GF-D8 (cell line): Measurements from ENCODE around the gene THRAP3.

ENCODE experiments used
- DNase-seq: peaks from one replicate; lab custom pipeline; 2025; lab: John Stamatoyannopoulos, UW

THRAP3 gene

DNA sequence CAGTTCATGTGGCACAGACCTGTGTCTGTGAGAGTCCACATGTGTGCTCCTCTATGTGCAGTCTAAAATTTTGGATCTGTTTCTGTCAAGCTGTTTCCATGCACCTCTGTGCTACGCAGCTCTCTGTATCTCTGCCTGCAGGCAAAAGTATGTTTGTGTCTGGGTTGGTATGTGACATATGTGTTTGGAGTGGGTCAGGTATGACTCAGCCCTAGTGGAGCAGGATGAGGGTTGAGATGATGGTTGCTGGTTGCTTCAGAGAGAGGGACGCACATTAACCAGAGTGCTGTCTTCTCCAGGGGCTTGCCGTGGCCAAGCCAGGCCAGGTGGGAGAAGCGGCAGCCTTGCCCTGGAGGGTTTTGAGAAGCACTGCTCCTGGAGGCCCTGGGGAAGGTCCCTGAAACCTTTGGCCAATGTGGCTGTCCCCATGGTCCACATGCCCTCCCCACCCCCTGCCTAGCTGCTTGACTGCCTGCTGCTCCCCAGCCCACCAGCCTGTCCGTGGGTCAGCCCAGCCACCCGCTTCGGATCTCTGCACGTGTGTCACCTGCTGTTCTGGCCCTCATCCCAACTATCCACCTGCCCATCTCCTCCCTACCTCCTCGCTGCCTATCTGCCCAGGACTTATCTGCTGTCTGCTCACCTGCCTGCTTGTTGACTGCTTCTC is 103.3 kb downstream of the THRAP3 start:
- no peak for DNase-seq

DNA sequence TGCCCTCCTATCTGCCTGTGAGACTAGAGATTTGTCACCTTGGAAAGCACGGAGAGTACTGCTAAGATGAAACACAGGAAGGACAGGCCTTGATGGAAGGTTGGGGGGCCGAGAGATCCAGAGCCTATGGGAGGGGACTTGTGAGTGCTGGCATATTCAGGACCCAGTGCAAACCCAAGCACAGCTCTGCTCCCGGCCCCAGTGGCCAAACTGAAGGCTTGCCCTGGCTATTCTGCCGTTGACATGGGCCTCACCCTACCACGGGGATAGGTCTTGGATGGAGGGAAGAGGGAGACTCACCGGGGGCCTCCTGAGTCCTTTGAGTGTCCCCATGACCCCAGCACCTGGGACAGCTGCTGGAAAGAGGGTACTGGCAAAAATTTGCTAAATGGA is 103.8 kb downstream of the THRAP3 start:
- DNase-seq, result no peak

DNA sequence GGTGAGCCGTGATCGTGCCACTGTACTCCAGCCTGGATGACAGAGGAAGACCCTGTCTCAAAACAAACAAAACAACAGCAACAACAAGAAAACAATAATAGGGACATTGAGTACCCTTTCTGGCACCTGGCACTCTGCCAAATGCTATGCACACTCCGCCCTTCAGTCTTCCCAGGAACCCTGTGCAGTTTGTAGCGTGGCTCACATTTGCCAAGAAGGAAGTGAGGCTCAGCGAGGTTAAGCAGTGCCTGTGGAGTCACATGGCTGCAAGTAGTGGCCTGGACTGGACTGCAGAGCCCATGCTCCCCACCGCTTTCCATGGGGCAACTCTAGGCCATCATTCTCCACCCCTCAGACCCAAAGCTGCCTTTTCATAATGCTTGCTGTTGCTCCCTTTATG is 104.5 kb downstream of the THRAP3 start:
- DNase-seq, result no peak

DNA sequence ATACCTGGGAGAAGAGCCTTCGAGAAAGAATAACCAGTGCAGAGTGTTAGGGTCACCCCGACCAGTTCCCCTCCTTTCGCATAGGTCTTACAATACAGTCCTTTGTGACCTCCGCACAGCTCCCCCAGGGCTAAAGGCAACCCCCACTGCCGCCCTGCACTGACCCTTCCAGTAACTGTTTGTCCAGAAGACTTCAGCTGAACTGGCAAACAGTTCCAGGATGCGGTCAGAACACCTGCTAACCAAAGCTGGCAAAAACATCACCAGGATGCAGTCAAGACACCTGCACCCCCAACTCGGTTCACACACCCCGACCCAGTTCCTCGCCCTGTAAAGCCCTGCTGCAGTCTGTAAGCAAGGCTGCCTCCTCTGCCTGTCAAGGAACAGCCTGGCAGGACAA is 105.6 kb downstream of the THRAP3 start:
- DNase-seq, result no peak

DNA sequence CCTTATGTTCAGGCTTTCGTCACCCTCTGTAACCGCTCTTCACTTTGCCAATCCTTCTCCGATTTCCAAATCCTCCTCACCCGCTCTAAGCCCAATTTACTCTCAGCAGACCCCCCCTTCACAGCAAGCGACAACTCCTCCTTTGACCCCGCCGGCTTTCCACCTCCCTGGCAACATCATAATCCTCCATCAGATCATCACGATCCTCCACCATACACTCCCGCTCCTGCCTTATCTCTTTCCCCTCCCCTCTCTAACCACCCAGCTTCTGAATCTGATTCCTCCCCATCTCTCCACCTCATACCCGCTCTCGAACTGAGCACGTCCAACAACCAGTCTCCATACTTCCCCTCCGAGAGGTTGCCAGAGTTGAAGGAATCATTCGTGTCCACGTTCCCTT is 106.7 kb downstream of the THRAP3 start:
- no peak for DNase-seq

DNA sequence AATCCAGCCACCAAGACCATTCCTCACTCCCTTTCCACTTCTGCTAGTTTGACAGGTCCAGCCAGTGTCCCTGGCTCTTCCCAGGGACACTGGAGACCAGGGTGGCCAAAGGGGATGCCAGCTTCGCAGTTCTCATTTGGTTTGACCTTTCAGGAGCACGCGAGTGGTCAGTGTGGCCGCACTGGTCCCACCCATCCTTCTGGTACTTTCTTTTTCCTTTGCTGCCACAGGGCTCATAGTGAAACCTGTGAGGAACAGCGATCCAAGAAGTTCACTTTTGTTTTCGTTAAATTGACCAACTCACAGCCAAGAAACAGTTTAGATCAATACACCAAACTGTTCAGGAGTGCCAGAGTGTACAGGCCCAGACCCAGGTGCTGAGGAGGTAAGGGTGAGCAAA is 113.6 kb downstream of the THRAP3 start:
- DNase-seq, result no peak

DNA sequence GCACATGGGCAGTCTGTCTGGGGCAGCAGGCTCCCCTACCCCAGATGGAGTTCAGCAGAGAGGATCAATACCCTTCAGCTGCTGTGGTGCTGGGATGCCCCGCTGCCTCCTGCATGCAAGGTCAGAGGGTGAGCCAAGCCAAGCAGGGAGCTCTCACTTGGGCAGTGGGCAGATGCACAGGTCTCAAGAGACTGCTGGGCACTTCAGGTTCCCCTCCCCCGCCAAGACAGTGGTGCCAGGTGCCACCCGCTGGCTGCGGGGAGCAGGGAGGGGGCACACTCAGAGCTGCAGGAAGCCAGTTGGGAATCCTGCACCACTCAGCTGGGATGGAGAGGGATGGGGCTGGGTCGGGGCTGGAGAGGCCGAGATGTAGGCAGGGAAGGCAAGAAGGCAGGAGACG is 115.0 kb downstream of the THRAP3 start:
- no peak for DNase-seq

DNA sequence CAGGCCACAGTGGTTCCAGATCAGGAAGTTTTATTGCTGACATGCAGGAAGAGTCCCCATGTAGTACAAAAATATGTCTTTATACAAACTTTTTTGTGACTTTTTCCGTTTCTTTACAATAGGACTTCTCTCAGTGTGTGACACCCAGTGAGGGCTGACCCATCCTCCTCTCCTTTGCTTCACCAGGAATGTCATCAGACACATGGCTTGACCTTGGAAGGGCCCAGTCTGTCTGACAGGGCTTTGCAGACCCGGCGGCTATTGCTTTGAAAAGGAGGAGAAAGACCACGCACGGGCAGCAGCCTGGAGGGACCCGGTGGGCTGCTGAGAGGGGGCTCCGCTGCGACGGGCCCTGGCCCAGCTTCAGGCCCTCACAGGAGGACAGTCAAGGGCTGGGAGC is 115.4 kb downstream of the THRAP3 start:
- no peak for DNase-seq

DNA sequence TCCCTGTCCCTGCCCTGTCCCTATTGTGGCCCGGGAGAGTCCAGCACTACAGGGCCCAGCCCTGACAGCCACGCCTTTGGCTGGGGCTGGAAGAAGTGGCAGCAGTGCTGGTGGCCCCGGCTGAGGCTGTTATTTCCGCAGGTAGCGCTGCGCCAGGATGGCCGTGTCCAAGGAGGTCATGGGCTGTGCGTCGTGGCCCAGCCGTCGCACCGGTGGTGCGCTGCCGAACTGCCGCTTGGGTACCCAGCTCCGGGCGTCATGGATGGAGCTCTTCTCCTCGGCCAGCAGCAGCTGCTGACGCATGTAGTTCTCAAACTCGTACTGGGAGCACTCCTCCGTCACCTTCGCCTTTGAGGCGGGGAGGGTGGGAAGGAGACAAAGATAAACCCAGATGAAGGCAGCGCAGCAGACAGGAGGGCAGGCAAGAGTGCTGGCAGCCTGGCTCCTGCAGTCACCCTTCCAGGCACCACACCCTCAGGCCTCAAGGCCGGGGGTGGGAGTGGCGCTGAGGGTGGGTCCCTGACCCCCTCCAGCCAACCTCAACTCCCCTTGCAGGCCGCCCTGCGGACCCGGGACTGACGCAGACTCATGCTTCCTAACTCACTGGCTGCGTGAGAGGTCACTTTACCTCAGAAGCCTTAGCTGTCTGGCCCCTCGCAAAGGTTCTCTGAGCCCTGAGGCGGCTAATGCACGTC is 117.5 kb downstream of the THRAP3 start:
- DNase-seq, result no peak

DNA sequence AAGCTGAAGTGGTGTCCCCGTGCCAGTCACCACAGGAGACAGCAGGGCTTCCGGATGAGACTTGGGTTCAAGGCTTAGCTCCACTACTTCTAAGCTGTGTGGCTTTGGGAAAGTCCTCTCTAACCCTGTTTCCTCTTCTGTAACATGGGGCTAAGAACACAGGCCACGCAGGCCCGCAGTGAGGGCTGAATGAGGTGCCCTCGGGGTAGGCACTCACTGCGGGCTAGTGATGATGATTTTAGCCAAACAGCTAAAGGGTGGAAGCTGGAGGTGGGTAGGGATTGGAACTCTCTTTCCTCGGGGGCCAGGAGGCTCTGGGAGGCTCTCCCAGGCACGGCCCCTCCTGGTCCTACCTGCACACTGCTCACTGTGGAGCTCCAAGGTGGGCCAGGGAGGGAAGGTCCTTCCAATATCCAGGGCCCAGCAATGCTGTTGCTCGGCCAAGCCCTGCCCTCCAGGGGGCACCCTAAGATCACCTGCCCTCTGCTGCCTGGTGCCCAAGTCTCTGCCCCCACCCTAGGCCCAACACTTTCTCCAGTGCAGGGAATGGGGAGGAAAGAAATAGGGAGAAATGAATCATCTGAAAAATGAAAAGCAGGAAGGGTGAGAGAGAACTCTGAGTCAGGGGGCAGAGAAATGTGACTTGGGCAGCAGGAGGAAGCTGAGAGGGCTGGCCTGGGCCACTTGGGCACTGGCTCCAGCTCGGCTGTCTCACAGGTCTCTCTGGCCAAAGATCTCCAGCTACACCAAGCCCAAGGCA is 118.4 kb downstream of the THRAP3 start:
- no peak for DNase-seq

DNA sequence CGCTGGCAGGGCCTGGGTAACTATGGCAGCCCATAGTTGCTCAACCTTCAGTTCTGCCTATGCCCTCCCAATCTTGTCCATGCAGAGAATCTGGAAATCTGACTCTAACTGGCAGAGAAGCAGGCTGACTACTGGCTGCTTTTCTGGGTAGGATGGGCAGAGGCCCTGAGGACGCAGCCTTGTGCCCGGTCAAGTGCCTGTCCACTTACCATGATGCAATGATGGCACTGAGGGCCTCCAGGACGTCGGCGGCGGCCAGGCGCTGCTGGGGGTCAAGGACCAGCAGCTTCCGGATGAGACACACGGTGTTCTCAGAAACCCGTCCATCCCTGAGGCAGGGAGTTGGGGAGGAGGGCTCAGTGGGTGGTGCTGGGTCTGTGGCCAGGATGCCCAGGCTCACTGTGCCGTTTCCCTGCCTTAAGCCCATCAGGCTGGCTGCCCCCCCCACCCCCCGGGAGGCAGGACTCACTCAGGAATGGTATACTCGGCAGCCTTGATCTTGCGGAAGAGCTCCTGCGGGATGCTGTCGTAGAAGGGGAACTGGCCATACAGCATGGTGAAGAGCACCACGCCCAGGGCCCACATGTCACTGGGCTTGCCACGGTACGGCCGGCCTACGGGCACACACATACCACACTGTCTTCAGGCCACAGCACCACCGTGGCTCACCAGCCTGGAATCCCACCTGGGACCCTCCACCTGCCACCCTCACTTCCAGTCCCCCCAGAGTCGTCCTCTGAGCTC is 119.6 kb downstream of the THRAP3 start:
- no peak for DNase-seq

DNA sequence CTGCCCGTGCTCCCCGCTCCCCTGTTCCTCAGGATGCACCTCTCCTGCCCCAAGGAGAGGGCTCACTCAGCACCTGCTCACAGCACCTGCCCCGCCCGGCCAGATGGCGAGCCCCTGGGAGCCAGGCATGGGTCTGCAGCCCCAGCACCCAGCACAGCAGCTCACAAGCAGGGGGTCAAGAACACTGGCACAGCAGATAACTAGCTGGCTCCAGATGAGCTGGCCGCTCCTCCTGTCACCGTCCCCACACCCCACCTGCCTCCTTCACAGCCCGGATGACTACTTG is 120.1 kb downstream of the THRAP3 start:
- DNase-seq, result no peak

DNA sequence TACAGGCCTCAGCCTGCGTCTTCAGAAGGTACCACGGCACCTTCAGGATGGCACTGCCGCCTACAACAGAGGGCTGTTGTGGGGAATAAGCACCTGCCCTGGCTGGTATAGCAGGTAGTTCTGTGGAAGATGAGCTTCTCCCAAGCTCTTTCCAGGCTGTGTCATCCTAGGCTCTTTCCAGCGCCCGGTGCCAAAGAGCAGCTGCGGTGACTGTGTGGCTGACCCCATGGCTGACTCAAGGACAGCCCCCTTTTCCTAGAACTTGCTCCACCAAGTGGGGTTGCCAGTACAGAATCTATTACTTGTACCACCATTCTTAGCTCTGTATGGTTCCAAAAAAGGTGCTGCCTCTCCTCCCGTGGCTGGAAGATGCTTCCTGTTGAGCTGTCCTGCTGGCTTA is 121.1 kb downstream of the THRAP3 start:
- DNase-seq, result no peak

DNA sequence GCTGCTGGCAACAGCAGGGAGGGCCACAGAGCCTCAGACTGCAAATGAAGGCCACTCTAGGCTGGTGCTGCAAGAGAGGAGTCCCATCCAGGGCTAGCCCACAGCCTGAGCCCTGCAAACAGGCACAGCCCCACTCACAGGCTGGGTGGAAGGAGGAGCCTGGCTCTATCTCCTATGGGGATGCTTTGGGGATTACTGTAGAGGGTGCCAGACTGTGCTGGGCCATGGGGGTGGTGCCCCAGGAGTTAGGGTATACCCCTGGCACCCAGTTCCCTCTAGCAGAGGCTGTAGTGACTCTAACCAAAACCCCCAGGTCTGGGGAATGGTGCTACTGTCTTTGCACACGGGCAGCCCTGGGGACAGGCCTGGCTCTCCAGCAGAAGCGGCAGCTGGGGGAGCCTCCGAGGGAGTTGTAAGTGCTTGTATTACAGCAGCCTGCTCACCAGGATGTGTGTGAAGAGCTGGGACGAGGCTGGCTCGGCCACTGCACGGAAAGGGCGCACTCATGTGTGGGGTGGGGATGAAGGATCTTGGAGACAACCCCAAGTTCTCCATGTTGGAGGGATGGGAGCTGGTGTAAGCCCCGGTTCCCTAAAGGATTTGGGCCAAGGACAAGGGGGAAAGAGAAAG is 122.6 kb downstream of the THRAP3 start:
- no peak for DNase-seq

DNA sequence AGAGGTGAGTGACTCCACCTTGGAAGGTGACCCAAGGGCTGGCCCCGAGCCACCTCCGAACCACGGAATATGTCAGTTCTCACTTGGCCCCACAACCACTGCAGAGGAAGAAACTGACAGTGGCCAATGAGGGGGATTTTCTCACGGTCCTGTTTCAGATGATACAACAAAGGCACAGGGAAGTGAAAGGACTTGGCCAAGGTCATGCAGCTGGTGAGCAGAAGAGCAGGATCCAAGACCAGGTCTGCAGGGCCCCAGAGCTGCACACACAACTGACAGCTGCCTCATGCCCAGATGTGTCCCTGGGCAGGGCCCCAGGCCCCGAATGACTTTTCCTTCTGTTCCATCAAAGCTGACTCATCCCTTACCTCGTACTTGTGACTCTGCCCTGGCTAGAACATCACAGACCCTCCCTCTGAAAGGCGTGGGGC is 125.0 kb downstream of the THRAP3 start:
- DNase-seq, result no peak

DNA sequence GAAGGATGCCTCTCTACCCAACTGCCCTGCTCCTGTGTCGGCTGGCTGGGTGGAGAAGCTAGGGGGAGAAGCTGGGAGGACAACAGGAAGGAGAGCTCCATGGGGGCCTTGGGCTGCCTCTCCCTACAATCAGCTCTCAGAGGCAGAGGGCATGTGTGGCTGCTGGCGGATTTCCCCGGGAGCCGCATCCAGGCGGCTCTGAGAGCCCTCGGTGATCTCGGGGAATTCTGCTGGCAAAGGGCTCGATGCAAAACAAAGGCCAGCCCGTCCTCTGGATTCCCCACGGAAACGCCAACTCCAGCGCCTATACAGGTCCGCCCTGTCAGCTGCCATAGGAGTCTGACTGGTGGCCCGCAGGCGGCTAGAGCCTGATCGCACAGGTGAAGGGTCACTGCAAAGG is 125.6 kb downstream of the THRAP3 start:
- no peak for DNase-seq

DNA sequence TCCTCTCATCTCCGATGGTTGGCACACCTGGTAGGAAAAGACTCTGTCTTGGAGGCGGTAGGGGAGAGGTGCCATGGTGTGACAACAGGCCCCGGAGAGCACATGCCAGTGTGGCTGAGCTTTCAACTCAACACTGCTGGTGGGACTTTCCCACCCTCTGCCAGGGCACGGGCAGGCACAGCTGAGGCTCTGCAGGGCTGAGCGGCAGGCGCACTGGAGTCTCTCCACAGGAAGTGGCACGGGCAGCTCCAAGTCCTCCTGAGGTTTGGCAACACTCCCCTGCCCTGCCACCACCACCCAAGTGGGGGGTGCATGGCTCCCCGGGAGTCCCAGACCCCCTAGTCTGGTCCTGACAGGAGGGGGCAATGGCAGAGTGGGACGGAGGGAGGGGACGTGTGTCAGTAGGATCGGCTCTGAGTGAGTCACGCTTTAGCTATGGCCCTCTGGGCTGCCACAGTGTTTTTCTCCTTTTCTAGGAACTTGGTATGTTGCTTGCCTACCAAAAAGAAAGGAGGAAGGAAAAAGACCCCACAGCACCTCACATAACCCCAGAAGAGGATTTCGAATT is 126.5 kb downstream of the THRAP3 start:
- DNase-seq, result peak; percentile 33

DNA sequence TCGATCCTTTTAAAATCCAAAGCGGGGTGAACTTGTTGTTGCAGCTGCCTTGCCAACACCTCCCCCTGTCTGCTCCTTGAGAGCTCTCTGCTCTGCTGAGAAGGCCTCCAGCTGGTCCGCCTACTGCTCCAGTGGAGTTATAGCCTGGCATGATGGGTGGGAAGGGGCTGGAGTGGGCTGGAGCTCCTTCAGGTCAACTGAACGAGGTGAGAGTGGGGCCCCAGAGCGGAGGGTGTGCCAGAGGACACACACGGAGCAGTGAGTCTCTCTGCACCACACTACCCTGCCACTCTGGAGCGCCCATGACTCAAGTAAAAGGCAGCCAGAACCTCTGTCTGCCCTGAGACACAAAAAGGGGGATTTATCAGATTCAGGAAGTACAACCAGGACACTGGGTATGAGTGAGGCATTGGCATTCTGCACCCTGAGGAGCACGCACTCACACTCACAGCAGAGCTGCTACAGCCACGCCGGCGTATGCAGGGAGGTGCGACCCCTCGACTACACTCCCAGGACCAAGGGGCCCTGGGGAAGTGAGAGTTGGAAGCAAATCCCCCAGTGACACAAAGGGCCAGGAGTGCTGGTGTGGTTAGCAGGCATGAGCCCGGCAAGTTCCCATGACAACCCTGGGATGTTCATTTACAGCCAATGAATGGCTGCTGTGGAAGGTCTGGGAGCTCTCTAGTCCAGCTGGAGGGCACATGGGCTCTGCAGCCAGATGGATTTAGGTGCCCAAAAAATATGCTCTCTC is 127.2 kb downstream of the THRAP3 start:
- no peak for DNase-seq

DNA sequence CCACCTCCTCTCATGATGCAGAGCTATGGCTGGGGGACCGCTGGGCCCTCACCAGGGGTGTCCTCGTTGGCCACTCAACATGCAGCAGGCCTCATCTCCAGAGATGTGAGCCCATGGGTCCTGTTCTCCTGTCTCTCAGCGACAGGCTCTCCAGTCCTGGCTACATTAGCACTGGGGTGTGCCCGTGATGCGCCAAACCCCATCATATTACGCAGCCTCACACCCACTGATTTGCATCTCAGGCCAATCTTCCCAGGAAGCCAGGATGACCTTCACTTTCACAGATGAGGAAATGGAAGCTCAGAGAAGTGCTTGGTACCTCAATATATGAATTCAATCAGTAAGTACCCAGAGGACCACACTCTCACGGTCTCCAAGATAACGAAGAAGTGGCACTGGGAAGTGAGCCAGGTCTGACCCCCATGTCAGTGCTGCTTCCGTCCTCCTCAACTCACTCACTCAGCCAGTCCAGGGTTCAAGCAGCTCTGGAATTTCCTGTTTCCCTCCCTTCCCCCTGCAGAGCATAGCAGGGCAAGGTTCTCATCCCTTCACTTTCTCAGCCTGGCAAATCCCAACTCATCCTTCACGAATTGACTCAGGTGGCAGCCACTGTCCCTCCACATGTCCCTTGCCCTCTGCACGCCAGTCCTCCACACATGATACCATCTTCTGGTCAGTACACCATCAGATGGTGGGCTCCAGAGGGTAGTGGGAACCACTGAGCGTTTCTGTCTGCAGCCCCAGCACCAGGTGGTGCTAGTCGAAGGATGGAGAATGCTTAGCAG is 128.1 kb downstream of the THRAP3 start:
- no peak for DNase-seq
